CD4-positive, alpha-beta T cell (primary cell): ENCODE measurements around the gene UBE3C. TPM values are rescaled to one million over a fixed set of nuclear protein-coding genes. Genes with fewer than 3 reads are reported as not detected.
A peak's percentile ranks its signal among the peaks of the same experiment; 100 is the strongest.

Experiments used
- ATAC-seq: fragments of 200-7000 bp; cut with Tn5 transposase; one replicate; pipeline ENCODE4 v1.10.0; 2022; ENCODE audit warnings: mild to moderate bottlenecking; ENCODE audit not compliant: poor library complexity
- CTCF ChIA-PET: fragments of 350-600 bp; sonication (Branson Sonifier 250); formaldehyde crosslinking; loops from one replicate; lab custom pipeline; 2021; ENCODE audit warnings: antibody characterized with exemption, inconsistent platforms; lab: Charles Lee
- POLR2A ChIA-PET: fragments of 350-600 bp; sonication (Branson Sonifier 250); formaldehyde crosslinking; loops from one replicate; lab custom pipeline; 2021; ENCODE audit warnings: antibody characterized with exemption, inconsistent platforms; lab: Charles Lee
- DNase-seq, 14 experiments: peaks; one replicate each; pipeline ENCODE4 v3.0.0-alpha.2; 2013 to 2020; ENCODE audit warnings: mixed read lengths in 2 of 14
- H3K27ac ChIP-seq, 2 donors: one replicate each; pipeline versions ENCODE4 v1.5.1 to v1.7.0; 2013; ENCODE audit warnings: low read length in 2 of 2, low read depth in 1 of 2, mild to moderate bottlenecking in 1 of 2
- H3K27me3 ChIP-seq, 2 experiments: 1 replicate in 1 of 2; 2 replicates in 1 of 2; pipeline versions ENCODE4 v1.6.1 to v1.7.0; 2013; ENCODE audit warnings: low read length in 2 of 2, control low read depth in 1 of 2, mild to moderate bottlenecking in 1 of 2, moderate library complexity in 1 of 2; ENCODE audit not compliant: insufficient read depth in 2 of 2, control insufficient read depth in 1 of 2
- H3K36me3 ChIP-seq: one replicate; pipeline ENCODE4 v1.6.1; 2013; ENCODE audit warnings: low read length, control low read depth; ENCODE audit not compliant: insufficient read depth
- H3K4me1 ChIP-seq: one replicate; pipeline ENCODE4 v1.6.1; 2013; ENCODE audit warnings: low read length, control low read depth; ENCODE audit not compliant: insufficient read depth
- H3K4me3 ChIP-seq: one replicate; pipeline ENCODE4 v1.5.1; 2013; ENCODE audit warnings: mild to moderate bottlenecking, low read length, moderate library complexity
- H3K9me3 ChIP-seq, 2 experiments: 1 replicate in 1 of 2; 2 replicates in 1 of 2; pipeline versions ENCODE4 v1.6.1 to v1.7.0; 2013; ENCODE audit warnings: low read length in 2 of 2, mild to moderate bottlenecking in 2 of 2, control low read depth in 1 of 2, moderate library complexity in 1 of 2; ENCODE audit not compliant: control insufficient read depth in 1 of 2, insufficient read depth in 1 of 2
- H3K27ac Mint-ChIP-seq: one replicate; pipeline ENCODE4 v1.8.0; 2020; ENCODE audit warnings: mixed read lengths
- H3K27me3 Mint-ChIP-seq: one replicate; pipeline ENCODE4 v1.8.0; 2021; ENCODE audit warnings: mixed read lengths
- H3K36me3 Mint-ChIP-seq: one replicate; pipeline ENCODE4 v1.8.0; 2021; ENCODE audit warnings: low read depth, mixed read lengths
- H3K4me1 Mint-ChIP-seq: one replicate; pipeline ENCODE4 v1.8.0; 2021; ENCODE audit warnings: low read depth, mixed read lengths
- H3K4me3 Mint-ChIP-seq: one replicate; pipeline ENCODE4 v1.8.0; 2020; ENCODE audit warnings: mild to moderate bottlenecking, mixed read lengths
- H3K9me3 Mint-ChIP-seq: one replicate; pipeline ENCODE4 v1.8.0; 2020; ENCODE audit warnings: mixed read lengths
- intact Hi-C, 2 experiments: fragments of 100-400 bp; cut with DNase I in 1 of 2; cut with micrococcal nuclease in 1 of 2; formaldehyde crosslinking; loops; one replicate each; pipeline versions ENCODE4 v1.15.1 to v1.9.0; 2023 to 2025; cut with DNase I, micrococcal nuclease
- total RNA-seq, 174 experiments: library from RNA in 2 of 174; stranded (reverse) in 2 of 174; gene quantifications; one replicate each; pipeline ENCODE4 v1.2.3 and lab custom pipeline; 2021 to 2026
- TF ChIP-seq, protein P1 (sequence below): fragments of 200-600 bp; IDR thresholded peaks from one replicate; pipeline ENCODE4 v1.8.0; 2022; ENCODE audit warnings: antibody characterized with exemption, mild to moderate bottlenecking

The UBE3C gene
- total RNA-seq, 2 experiments from 2014 or later, result 30.8 to 32.3 TPM

DNA sequence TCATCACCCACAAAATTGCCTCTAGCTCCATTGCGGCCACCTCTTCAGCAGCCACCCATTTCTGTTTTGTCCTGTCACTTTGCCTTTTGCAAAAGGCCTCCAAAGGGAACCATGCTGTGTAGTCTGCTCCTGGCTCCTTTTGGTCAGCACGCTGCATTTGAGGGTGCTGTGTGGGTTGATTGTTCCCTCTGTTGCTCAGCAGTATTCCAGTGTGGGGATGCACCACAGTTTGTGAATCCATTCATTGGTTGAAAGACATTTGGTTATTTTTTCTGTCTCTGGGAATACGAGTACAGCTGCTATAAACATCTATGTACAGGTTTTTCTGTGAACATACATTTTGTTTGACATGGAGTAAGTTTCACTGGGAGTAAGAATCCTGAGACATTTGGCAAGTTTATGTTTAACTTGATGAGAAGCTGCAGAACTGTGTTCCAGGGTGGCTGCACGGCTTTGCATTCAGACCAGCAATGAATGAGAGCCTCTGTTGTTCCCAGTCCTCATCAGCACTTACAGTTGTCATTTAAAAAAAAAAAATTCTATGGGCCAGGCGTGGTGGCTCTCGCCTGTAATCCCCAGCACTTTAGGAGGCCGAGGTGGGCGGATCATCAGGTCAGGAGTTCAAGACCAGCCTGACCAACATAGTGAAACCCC is 82.3 kb downstream of the UBE3C start:
- no peaks in the 10 kb centered on the region for H3K4me1 ChIP-seq
- H3K36me3 Mint-ChIP-seq, result peaks cover 82% of the 10 kb centered on the region
- H3K27me3 ChIP-seq, result no peaks in the 10 kb centered on the region
- no peak overlapping the region for H3K4me3 Mint-ChIP-seq
- no peaks in the 10 kb centered on the region for H3K27me3 Mint-ChIP-seq
- H3K27ac Mint-ChIP-seq, result no peak overlapping the region
- ATAC-seq, result no peak
- ChIA-PET CTCF (no interaction called here), POLR2A (no interaction called here)
- H3K27ac ChIP-seq, result no peak overlapping the region
- peaks cover 65% of the 10 kb centered on the region for H3K36me3 ChIP-seq
- TF ChIP-seq, protein P1, sequence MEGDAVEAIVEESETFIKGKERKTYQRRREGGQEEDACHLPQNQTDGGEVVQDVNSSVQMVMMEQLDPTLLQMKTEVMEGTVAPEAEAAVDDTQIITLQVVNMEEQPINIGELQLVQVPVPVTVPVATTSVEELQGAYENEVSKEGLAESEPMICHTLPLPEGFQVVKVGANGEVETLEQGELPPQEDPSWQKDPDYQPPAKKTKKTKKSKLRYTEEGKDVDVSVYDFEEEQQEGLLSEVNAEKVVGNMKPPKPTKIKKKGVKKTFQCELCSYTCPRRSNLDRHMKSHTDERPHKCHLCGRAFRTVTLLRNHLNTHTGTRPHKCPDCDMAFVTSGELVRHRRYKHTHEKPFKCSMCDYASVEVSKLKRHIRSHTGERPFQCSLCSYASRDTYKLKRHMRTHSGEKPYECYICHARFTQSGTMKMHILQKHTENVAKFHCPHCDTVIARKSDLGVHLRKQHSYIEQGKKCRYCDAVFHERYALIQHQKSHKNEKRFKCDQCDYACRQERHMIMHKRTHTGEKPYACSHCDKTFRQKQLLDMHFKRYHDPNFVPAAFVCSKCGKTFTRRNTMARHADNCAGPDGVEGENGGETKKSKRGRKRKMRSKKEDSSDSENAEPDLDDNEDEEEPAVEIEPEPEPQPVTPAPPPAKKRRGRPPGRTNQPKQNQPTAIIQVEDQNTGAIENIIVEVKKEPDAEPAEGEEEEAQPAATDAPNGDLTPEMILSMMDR, result no peak
- intact Hi-C loops, result no loop called here
- no peak overlapping the region for H3K4me3 ChIP-seq
- no peaks in the 10 kb centered on the region for H3K4me1 Mint-ChIP-seq
- DNase-seq, result no peak
- no peaks in the 10 kb centered on the region for H3K9me3 Mint-ChIP-seq
- no peaks in the 10 kb centered on the region for H3K9me3 ChIP-seq

DNA sequence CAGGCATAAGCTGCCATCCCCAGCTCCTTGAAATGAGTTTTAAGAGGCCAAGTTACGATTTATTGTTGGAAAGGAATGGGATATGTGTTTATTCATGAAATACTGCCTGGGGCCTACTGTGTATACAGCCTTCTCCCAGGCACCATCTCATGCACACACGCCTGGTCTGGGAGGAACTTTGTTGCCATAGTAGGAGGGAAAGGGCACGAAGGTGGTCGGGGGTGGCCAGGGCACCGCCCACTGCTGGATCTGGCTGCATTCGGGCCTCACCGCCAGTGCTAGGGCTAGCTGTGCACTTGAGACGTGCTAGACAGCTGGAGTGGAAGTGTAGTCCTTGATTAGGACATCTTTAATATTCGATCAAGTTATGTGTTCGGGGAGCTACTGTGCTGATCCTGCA is 84.0 kb downstream of the UBE3C start:
- no peak overlapping the region for H3K4me3 Mint-ChIP-seq
- H3K4me3 ChIP-seq, result no peak overlapping the region
- TF ChIP-seq, protein P1, result no peak
- H3K27ac Mint-ChIP-seq, result no peak overlapping the region
- no peaks in the 10 kb centered on the region for H3K27me3 ChIP-seq
- H3K4me1 Mint-ChIP-seq, result no peaks in the 10 kb centered on the region
- ATAC-seq (no peak), DNase-seq (no peak)
- peaks cover 68% of the 10 kb centered on the region for H3K36me3 ChIP-seq
- H3K27me3 Mint-ChIP-seq, result no peaks in the 10 kb centered on the region
- H3K4me1 ChIP-seq, result no peaks in the 10 kb centered on the region
- peaks cover 79% of the 10 kb centered on the region for H3K36me3 Mint-ChIP-seq
- H3K9me3 ChIP-seq, result no peaks in the 10 kb centered on the region
- CTCF ChIA-PET, result interaction anchor here (1.4 kb wide), 1 partner anchor 28 kb away, joined by 3 read pairs; no protein-coding TSS in a partner anchor
- no peaks in the 10 kb centered on the region for H3K9me3 Mint-ChIP-seq
- POLR2A ChIA-PET, result no interaction called here
- intact Hi-C loops, result no loop called here
- no peak overlapping the region for H3K27ac ChIP-seq

DNA sequence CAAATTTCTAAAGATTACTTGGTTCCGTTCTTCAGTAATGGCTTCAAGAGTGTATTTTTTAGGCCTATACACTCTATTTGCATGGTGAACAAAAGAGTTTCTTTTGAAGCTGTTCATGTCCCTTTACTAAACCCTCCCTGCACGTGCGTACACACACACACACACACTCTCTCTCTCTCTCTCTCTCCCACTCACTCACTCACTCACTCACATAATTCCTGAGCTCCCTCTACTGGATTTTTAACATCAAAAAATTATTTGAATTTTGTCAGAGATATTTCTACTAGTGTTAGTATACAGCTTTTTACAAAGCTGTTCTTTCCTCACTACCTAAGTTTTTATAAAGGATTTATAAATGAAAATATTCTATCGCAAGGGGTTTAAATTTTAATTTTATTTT is 85.9 kb downstream of the UBE3C start:
- ChIA-PET CTCF (no interaction called here), POLR2A (no interaction called here)
- peaks cover 62% of the 10 kb centered on the region for H3K36me3 ChIP-seq
- H3K4me3 ChIP-seq, result no peak overlapping the region
- ATAC-seq (no peak), DNase-seq (peak in 1 of 14 experiments; percentile 11)
- peaks cover 76% of the 10 kb centered on the region for H3K36me3 Mint-ChIP-seq
- no peaks in the 10 kb centered on the region for H3K27me3 ChIP-seq
- no peak overlapping the region for H3K27ac ChIP-seq
- no peaks in the 10 kb centered on the region for H3K9me3 Mint-ChIP-seq
- no peaks in the 10 kb centered on the region for H3K27me3 Mint-ChIP-seq
- TF ChIP-seq, protein P1, result no peak
- H3K4me1 Mint-ChIP-seq, result no peaks in the 10 kb centered on the region
- no peaks in the 10 kb centered on the region for H3K9me3 ChIP-seq
- no peaks in the 10 kb centered on the region for H3K4me1 ChIP-seq
- H3K4me3 Mint-ChIP-seq, result no peak overlapping the region
- no peak overlapping the region for H3K27ac Mint-ChIP-seq
- intact Hi-C loops, result loop anchor here in 1 of 2 experiments (5.0 kb wide), 1 partner anchor 118 kb away; no protein-coding TSS in a partner anchor
